Subcutaneous adipose tissue (tissue), 4 donors: ENCODE results near the gene IPCEF1. TPM values are rescaled to one million over a fixed set of nuclear protein-coding genes. Genes with fewer than 3 reads are reported as not detected.

Experiments used
- CTCF ChIP-seq: fragments of 450-650 bp; IDR thresholded peaks from one replicate; pipeline ENCODE4 v1.5.1; 2016; ENCODE audit warnings: low read depth, mild to moderate bottlenecking, control low read depth, antibody characterized with exemption, moderate library complexity
- total RNA-seq, 4 donors: library from RNA; depleted of rRNA; stranded (reverse); fragments of >200 nt; gene quantifications; one replicate each; pipeline ENCODE4 v1.1.0, GENCODE V29; 2016

IPCEF1 gene
- total RNA-seq = 1 to 10 TPM in 3 of 4 donors, under 1 TPM in 1; 0.82 to 2.9 (median 1.5) TPM

GRCh38 chr6:154356690-154357089 is at the start of gene IPCEF1:
Gene IPCEF1, minus strand, starts transcription at chr6:154356803. Its CDS starts 90,856 bp downstream, at chr6:154265947.
- TF ChIP-seq CTCF = no peak

GRCh38 chr6:154406301-154406700 is 49.7 kb upstream of the IPCEF1 start:
- TF ChIP-seq CTCF = no peak

DNA sequence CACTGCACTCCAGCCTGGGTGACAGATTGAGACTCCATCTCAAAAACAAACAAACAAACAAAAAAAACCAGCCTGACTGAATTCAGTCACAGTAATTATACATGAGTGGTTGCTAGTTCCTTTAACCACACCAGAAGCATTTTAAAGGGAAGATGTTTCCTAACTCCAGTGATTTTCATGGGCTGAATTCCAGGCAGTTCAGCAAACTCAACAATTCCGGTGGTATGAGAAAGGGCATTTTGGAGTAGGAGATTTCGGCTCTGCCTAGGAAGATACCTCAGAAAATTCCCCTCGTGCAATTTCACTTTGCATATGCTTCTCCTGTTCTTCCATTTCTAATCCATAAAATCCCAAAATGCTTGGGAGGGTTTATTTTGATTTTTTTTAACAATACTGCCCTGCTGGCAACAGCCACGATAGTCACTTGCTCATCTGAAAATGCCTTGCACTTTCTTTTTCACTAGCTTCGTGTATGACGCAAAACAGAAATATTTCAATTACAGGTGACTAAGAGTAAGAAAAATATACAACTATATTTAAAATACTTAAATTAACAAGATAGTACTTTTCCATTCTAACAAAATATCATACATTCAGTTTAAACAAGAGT is 48.3 kb upstream of the IPCEF1 start:
- no peak for TF ChIP-seq CTCF

GRCh38 chr6:154403788-154404187 is 47.2 kb upstream of the IPCEF1 start:
- TF ChIP-seq CTCF = no peak

- TF ChIP-seq CTCF = no peak
Observed at GRCh38 chr6:154402081-154402780, 45.6 kb upstream of the IPCEF1 start.

DNA sequence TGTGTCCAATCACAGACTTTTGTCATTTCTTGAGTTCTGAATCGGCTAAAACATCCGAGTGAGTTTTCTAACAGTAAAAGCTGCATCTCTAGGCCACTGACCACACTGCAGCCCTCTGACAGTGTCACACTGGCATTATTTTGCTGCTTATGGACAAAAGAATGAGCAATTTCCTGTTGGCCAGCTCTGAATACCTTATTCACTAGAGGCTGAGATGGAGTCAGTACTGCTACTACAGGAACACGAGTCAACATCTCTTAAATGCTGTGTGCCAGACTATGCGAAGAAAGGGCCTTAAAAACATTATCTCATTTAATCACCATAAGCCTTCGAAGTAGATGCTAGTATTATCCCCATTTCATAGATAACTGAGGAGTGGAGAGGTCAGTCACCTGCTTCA is 42.5 kb upstream of the IPCEF1 start:
- TF ChIP-seq CTCF = no peak

GRCh38 chr6:154397491-154398195 is 41.0 kb upstream of the IPCEF1 start:
- TF ChIP-seq CTCF = no peak
